ENCODE measurements around the gene CDK16.
A peak's percentile ranks its signal among the peaks of the same experiment; 100 is the strongest.

GRCh38 chrX:47193475-47194193 lies 24.8 kb upstream of the CDK16 start, which contains the start of gene UBA1:
- TF ChIP-seq CTCF (conservative IDR thresholded peaks at IDR 0.05): peak; percentile 66
- TF ChIP-seq EZH2 (IDR thresholded peaks at IDR 0.05; ENCODE audit: low read depth): no peak

Data from PC-9 (cell line).